ENCODE data around the gene CTDSP2.
A peak's percentile ranks its signal among the peaks of the same experiment; 100 is the strongest.

CTDSP2 gene, protein sequence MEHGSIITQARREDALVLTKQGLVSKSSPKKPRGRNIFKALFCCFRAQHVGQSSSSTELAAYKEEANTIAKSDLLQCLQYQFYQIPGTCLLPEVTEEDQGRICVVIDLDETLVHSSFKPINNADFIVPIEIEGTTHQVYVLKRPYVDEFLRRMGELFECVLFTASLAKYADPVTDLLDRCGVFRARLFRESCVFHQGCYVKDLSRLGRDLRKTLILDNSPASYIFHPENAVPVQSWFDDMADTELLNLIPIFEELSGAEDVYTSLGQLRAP

DNA sequence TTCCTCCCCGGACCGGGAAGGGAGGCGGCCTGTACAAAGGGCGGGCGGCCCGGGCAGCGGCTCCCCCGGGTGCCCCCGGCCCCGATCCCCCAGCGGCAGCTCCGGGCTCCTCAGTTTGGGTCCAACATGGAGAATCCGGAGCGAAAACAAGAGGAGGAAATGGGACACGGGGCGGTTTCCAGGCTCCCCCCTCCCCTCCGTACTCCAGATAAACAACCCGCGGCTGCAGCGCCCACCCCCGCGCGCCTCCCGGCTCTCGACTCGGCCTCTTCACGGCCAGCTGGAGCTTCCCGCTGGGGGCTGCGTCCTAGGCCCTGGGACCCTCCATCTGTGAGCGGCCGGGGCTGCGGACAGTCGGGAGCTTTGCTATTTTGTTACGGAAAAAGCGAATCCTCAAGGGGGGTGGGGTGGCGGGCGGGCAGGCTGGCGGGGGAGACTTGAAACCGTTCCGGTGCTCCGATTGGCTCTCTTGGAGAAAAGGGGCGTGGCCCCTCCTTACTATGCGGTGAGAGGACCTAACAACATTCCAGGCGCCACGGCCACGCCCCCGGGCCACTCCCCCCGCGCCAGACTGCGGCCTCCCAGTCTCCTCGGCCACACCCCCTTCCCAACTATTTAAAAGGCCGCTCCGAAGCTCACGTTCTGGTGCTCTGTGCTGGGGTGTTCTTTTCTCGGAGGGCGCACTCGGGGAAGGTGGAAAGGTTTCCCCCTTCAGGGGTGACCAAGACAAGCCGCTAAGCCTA is at the start of gene CTDSP2:
CTDSP2 (minus strand) TSS at position 153 of the 743 bp plus-strand sequence. CDS start 294 bp downstream, outside the sequence.
- TF ChIP-seq RAD21 (IDR thresholded peaks at IDR 0.05; ENCODE audit: low read depth) = no peak
- TF ChIP-seq, protein P1, sequence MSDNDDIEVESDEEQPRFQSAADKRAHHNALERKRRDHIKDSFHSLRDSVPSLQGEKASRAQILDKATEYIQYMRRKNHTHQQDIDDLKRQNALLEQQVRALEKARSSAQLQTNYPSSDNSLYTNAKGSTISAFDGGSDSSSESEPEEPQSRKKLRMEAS (IDR thresholded peaks at IDR 0.05) = no peak; the same call in 1 of the 2 replicates
- TF ChIP-seq NFIC (IDR thresholded peaks at IDR 0.05) = 0 out of 2 replicates have a peak, but pooled peaks have one; percentile 6
- peak; percentile 64 for TF ChIP-seq TAF1 (IDR thresholded peaks at IDR 0.05; ENCODE audit: low read depth)
- TF ChIP-seq ZBTB7A (IDR thresholded peaks at IDR 0.05; ENCODE audit: low read depth) = peak; percentile 11; the same call in 1 of the 2 replicates
- TF ChIP-seq TCF12 (IDR thresholded peaks at IDR 0.05; ENCODE audit: low read depth) = peak; percentile 77
- TF ChIP-seq YY1 (IDR thresholded peaks at IDR 0.05; ENCODE audit: low read depth) = peak; percentile 67; the same call in 1 of the 2 replicates
- TF ChIP-seq CREB1 (IDR thresholded peaks at IDR 0.05; ENCODE audit: low read depth) = no peak
- 0 out of 2 replicates have a peak, but pooled peaks have one; percentile 38 for TF ChIP-seq EP300 (IDR thresholded peaks at IDR 0.05; ENCODE audit: borderline replicate concordance)
- TF ChIP-seq, protein P2, sequence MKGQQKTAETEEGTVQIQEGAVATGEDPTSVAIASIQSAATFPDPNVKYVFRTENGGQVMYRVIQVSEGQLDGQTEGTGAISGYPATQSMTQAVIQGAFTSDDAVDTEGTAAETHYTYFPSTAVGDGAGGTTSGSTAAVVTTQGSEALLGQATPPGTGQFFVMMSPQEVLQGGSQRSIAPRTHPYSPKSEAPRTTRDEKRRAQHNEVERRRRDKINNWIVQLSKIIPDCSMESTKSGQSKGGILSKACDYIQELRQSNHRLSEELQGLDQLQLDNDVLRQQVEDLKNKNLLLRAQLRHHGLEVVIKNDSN (IDR thresholded peaks at IDR 0.05) = peak; percentile 62
- no peak for TF ChIP-seq CEBPB (IDR thresholded peaks at IDR 0.05)
- TF ChIP-seq, protein P3, sequence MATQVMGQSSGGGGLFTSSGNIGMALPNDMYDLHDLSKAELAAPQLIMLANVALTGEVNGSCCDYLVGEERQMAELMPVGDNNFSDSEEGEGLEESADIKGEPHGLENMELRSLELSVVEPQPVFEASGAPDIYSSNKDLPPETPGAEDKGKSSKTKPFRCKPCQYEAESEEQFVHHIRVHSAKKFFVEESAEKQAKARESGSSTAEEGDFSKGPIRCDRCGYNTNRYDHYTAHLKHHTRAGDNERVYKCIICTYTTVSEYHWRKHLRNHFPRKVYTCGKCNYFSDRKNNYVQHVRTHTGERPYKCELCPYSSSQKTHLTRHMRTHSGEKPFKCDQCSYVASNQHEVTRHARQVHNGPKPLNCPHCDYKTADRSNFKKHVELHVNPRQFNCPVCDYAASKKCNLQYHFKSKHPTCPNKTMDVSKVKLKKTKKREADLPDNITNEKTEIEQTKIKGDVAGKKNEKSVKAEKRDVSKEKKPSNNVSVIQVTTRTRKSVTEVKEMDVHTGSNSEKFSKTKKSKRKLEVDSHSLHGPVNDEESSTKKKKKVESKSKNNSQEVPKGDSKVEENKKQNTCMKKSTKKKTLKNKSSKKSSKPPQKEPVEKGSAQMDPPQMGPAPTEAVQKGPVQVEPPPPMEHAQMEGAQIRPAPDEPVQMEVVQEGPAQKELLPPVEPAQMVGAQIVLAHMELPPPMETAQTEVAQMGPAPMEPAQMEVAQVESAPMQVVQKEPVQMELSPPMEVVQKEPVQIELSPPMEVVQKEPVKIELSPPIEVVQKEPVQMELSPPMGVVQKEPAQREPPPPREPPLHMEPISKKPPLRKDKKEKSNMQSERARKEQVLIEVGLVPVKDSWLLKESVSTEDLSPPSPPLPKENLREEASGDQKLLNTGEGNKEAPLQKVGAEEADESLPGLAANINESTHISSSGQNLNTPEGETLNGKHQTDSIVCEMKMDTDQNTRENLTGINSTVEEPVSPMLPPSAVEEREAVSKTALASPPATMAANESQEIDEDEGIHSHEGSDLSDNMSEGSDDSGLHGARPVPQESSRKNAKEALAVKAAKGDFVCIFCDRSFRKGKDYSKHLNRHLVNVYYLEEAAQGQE (IDR thresholded peaks at IDR 0.05; ENCODE audit: low read depth) = no peak
- TF ChIP-seq TEAD4 (IDR thresholded peaks at IDR 0.05) = peak; percentile 91
- peak; percentile 78 for TF ChIP-seq EGR1 (IDR thresholded peaks at IDR 0.05)
- peak; percentile 48; the same call in 1 of the 2 replicates for TF ChIP-seq FOXM1 (IDR thresholded peaks at IDR 0.05; ENCODE audit: borderline replicate concordance, low read depth)

DNA sequence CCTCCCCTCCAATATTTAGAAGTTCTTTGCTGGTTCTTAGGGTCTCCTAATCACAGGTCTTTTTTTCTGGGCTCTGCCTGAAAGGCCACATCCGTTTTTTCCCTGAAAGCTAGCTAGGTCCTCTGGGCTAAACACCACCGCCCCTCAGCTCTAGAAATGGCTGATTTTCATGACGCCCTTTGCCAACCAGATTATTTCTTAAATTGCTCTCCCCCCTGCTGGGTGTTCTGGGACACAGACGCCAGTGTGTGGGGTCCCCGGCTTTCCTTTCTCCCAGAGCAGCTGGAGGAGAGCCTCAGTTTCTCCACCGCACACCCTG is 49.5 kb upstream of the CTDSP2 start:
- TF ChIP-seq FOXM1 (IDR thresholded peaks at IDR 0.05; ENCODE audit: borderline replicate concordance, low read depth) = no peak
- no peak for TF ChIP-seq EP300 (IDR thresholded peaks at IDR 0.05; ENCODE audit: borderline replicate concordance)
- TF ChIP-seq NFIC (IDR thresholded peaks at IDR 0.05) = no peak
- no peak for TF ChIP-seq RAD21 (IDR thresholded peaks at IDR 0.05; ENCODE audit: low read depth)

DNA sequence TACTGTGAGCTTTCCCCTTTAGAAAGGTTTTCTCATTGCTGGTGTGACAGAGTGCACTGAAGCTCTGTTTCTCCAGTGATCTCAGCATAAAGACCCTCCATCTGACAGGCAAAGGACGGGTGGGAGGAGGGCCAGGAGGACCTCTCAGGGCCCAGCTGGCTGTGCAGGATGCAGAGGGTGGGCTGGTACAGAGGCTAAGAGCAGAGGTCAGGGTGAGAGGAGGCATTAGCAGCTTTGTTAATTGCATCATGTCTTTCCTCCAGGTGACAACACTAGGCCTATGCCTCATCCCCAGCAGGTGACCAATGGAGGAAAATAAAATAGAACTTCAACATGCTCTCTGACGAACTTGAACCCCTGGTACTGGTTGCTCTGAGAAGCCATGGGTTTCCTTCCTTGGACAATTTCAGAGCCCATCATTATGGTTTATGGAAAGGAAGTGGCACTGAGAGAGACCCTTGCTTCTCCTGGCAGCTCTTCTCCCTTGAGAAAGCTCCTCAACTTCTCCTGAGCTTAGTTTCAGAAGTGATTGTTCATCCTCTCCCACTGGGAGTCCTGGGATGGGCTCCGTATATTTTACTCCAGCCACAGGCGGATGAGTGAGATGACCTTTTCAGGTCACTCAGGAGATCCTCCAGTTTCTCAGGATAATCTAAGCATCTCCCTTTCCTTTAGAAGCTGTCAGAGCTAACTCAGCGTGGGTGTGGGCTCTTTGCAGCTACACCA is 49.0 kb upstream of the CTDSP2 start:
- no peak for TF ChIP-seq TAF1 (IDR thresholded peaks at IDR 0.05; ENCODE audit: low read depth)
- TF ChIP-seq YY1 (IDR thresholded peaks at IDR 0.05; ENCODE audit: low read depth) = no peak
- TF ChIP-seq, protein P2 (IDR thresholded peaks at IDR 0.05) = no peak
- TF ChIP-seq CREB1 (IDR thresholded peaks at IDR 0.05; ENCODE audit: low read depth) = no peak
- no peak for TF ChIP-seq EGR1 (IDR thresholded peaks at IDR 0.05)
- TF ChIP-seq ZBTB7A (IDR thresholded peaks at IDR 0.05; ENCODE audit: low read depth) = no peak
- no peak for TF ChIP-seq CEBPB (IDR thresholded peaks at IDR 0.05)
- TF ChIP-seq, protein P3 (IDR thresholded peaks at IDR 0.05; ENCODE audit: low read depth) = no peak
- no peak for TF ChIP-seq RAD21 (IDR thresholded peaks at IDR 0.05; ENCODE audit: low read depth)
- TF ChIP-seq FOXM1 (IDR thresholded peaks at IDR 0.05; ENCODE audit: borderline replicate concordance, low read depth) = no peak
- no peak for TF ChIP-seq TEAD4 (IDR thresholded peaks at IDR 0.05)
- no peak for TF ChIP-seq EP300 (IDR thresholded peaks at IDR 0.05; ENCODE audit: borderline replicate concordance)
- no peak for TF ChIP-seq NFIC (IDR thresholded peaks at IDR 0.05)
- no peak for TF ChIP-seq TCF12 (IDR thresholded peaks at IDR 0.05; ENCODE audit: low read depth)
- TF ChIP-seq, protein P1 (IDR thresholded peaks at IDR 0.05) = no peak

DNA sequence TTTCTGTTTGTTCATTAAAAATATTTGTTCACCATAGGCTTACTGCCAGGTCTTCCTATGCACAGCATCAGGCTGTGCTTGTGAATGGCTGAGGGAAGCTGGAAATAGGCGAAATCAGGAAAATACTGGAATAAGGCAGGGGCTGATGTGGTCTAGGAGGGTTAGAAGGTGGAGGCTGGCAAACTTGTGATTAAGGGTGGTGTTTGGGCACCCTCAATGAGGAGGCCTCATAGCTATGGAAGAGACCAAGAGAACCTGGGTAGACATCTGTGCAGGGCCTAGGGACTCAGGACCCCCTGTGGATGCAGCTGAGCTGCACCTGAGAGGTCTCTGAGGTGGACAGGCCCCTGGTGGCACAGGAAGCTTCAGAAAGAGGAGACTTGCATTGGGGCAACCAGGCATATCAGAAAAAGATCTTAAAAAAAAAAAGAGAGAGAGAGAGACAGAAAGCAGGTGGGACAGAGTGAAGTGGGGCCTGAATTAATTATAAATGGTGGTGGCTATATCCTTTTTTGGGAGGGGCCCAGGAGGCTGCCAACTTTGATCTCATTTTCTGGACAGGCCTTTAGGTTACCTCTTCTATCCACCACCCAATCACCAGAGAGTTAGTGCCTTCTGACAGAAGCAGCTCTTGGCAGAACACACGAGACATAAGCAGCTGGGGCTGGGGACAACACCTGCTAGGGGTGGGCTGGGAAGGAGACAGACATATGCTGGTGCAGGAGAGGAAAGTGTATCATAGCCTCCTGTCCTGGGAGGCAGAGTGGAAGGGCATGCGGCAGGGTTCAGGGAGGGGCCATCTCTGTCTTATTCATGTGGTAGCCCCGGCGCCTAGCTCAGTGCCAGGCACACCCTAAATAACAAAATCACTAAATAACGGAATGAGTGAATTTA is 48.1 kb upstream of the CTDSP2 start:
- TF ChIP-seq TCF12 (IDR thresholded peaks at IDR 0.05; ENCODE audit: low read depth) (no peak), ZBTB7A (IDR thresholded peaks at IDR 0.05; ENCODE audit: low read depth) (0 out of 2 replicates have a peak, but pooled peaks have one; percentile 29)

Data from Ishikawa (cell line).